ENCODE results near the gene GSTM4. TPM values are rescaled to one million over a fixed set of nuclear protein-coding genes. Genes with fewer than 3 reads are reported as not detected.
"Not testable (repeated sequence)": the region's sequence is repeated elsewhere in the genome, so short reads cannot be mapped to it uniquely, and the experiment has no call there.

The GSTM4 gene
- total and polyA plus RNA-seq, 2 donors (not counting 1 experiment from before 2014, with no cell fraction given): 28.6 to 56.5 TPM

DNA sequence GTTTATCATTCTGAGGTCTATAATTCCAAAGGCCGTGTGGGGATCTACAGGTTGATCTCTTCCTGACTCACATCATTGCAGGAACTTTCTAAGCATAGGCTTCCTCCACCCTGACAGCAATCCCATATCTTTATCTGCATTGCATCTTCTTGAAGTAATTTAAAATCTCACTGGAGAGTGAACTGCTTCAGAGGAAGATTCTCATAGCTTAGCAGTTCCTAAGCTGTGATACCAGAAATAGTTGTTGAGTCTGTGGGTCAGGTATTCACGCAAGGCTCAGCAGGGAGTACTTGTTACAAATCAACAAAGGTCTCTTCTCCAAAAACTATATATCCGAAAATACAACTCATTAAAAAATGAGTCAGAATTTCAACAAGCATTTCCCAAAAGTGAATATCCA is 39.2 kb downstream of the GSTM4 start:
- H3K9me3 ChIP-seq (ENCODE audit: control extremely low read depth in 1 of 3, control insufficient read depth in 2 of 3, insufficient read depth in 1 of 3, low read length in 2 of 3); H3K36me3 ChIP-seq (replicated peaks in 1 of 2; ENCODE audit: control extremely low read depth in 1 of 2, control insufficient read depth in 1 of 2, extremely low read depth in 1 of 2, insufficient read depth in 2 of 2, low read length in 1 of 2); POLR2A ChIA-PET; H4K20me1 ChIP-seq (ENCODE audit: control insufficient read depth, insufficient read depth, low read length, poor library complexity, severe bottlenecking); H3K4me3 ChIP-seq (ENCODE audit: control extremely low read depth in 1 of 5, extremely low read depth in 1 of 5, insufficient read depth in 1 of 5, low read depth in 2 of 5, low read length in 4 of 5); H3K9me3 Mint-ChIP-seq (ENCODE audit: insufficient read depth); H2AFZ ChIP-seq (ENCODE audit: insufficient read depth, low read depth, low read length, poor library complexity, severe bottlenecking); H3K4me2 ChIP-seq (replicated peaks; ENCODE audit: low read depth, low read length, poor library complexity, severe bottlenecking); intact Hi-C loops (cut with micrococcal nuclease); H3K9ac ChIP-seq (ENCODE audit: low read length); H3K27ac Mint-ChIP-seq; H3K27ac ChIP-seq (ENCODE audit: low read length in 2 of 2); H3K4me1 ChIP-seq (ENCODE audit: control insufficient read depth in 2 of 2, insufficient read depth in 2 of 2, low read length in 2 of 2); H3K4me3 Mint-ChIP-seq; ATAC-seq (ENCODE audit: low read depth); H3K79me2 ChIP-seq (ENCODE audit: control insufficient read depth, insufficient read depth, low read length); H3K4me1 Mint-ChIP-seq; H3K27me3 Mint-ChIP-seq; H3K27me3 ChIP-seq (replicated peaks in 1 of 4; ENCODE audit: control extremely low read depth in 1 of 4, control insufficient read depth in 3 of 4, insufficient read depth in 4 of 4, low read length in 3 of 4); DNase-seq: not testable (repeated sequence)
- WGBS (ENCODE audit: insufficient coverage): no CpG with 5 or more reads among the region's 3 CpGs
- CTCF ChIA-PET: interaction anchor here (1.1 kb wide), 1 partner anchor 55 kb away, joined by 4 read pairs; no protein-coding TSS in a partner anchor

DNA sequence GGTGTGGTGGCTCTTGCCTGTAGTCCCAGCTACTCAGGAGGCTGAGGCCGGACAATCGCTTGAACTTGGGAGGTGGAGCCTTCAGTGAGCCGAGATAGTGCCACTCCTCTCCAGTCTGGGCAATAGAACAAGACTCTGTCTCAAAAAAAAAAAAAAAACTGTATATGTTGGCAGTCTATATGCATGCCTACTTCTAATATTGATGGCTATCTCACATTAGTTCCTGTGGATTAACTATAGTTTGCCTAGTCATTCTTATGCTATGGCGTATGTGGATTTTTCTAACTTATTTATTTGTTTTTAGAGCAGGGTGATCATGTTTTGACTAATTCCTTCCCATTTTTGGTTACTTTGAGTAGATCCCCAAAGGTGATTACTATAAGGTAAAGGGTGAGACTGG is 41.2 kb downstream of the GSTM4 start:
- H3K4me3 ChIP-seq (ENCODE audit: control extremely low read depth in 1 of 5, extremely low read depth in 1 of 5, insufficient read depth in 1 of 5, low read depth in 2 of 5, low read length in 4 of 5): no peak overlapping the region
- intact Hi-C loops (cut with micrococcal nuclease): no loop called here
- no peaks in the 10 kb centered on the region for H3K27me3 Mint-ChIP-seq
- H3K27me3 ChIP-seq (replicated peaks in 1 of 4; ENCODE audit: control extremely low read depth in 1 of 4, control insufficient read depth in 3 of 4, insufficient read depth in 4 of 4, low read length in 3 of 4): no peaks in the 10 kb centered on the region
- TF ChIP-seq EZH2 (IDR thresholded peaks at IDR 0.05; ENCODE audit: borderline replicate concordance, insufficient read depth, low read depth, low read length, poor library complexity, severe bottlenecking): no peak
- TF ChIP-seq, protein P1, sequence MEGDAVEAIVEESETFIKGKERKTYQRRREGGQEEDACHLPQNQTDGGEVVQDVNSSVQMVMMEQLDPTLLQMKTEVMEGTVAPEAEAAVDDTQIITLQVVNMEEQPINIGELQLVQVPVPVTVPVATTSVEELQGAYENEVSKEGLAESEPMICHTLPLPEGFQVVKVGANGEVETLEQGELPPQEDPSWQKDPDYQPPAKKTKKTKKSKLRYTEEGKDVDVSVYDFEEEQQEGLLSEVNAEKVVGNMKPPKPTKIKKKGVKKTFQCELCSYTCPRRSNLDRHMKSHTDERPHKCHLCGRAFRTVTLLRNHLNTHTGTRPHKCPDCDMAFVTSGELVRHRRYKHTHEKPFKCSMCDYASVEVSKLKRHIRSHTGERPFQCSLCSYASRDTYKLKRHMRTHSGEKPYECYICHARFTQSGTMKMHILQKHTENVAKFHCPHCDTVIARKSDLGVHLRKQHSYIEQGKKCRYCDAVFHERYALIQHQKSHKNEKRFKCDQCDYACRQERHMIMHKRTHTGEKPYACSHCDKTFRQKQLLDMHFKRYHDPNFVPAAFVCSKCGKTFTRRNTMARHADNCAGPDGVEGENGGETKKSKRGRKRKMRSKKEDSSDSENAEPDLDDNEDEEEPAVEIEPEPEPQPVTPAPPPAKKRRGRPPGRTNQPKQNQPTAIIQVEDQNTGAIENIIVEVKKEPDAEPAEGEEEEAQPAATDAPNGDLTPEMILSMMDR (IDR thresholded peaks at IDR 0.05): no peak
- ChIA-PET POLR2A (no interaction called here), CTCF (no interaction called here)
- H3K4me1 ChIP-seq (ENCODE audit: control insufficient read depth in 2 of 2, insufficient read depth in 2 of 2, low read length in 2 of 2): no peaks in the 10 kb centered on the region
- H3K4me3 Mint-ChIP-seq: no peak overlapping the region
- no peaks in the 10 kb centered on the region for H3K4me1 Mint-ChIP-seq
- H3K9ac ChIP-seq (ENCODE audit: low read length): no peak overlapping the region
- H4K20me1 ChIP-seq (ENCODE audit: control insufficient read depth, insufficient read depth, low read length, poor library complexity, severe bottlenecking): no peaks in the 10 kb centered on the region
- no peak overlapping the region for H3K27ac ChIP-seq (ENCODE audit: low read length in 2 of 2)
- H3K36me3 ChIP-seq (replicated peaks in 1 of 2; ENCODE audit: control extremely low read depth in 1 of 2, control insufficient read depth in 1 of 2, extremely low read depth in 1 of 2, insufficient read depth in 2 of 2, low read length in 1 of 2): no peaks in the 10 kb centered on the region
- H3K79me2 ChIP-seq (ENCODE audit: control insufficient read depth, insufficient read depth, low read length): no peaks in the 10 kb centered on the region
- H2AFZ ChIP-seq (ENCODE audit: insufficient read depth, low read depth, low read length, poor library complexity, severe bottlenecking): no peak overlapping the region
- no peak for ATAC-seq (ENCODE audit: low read depth)
- no CpG with 5 or more reads among the region's 4 CpGs for WGBS (ENCODE audit: insufficient coverage)
- no peak overlapping the region for H3K27ac Mint-ChIP-seq
- H3K9me3 Mint-ChIP-seq (ENCODE audit: insufficient read depth): no peaks in the 10 kb centered on the region
- no peaks in the 10 kb centered on the region for H3K9me3 ChIP-seq (ENCODE audit: control extremely low read depth in 1 of 3, control insufficient read depth in 2 of 3, insufficient read depth in 1 of 3, low read length in 2 of 3)
- no peak overlapping the region for H3K4me2 ChIP-seq (replicated peaks; ENCODE audit: low read depth, low read length, poor library complexity, severe bottlenecking)
- no peak for DNase-seq

DNA sequence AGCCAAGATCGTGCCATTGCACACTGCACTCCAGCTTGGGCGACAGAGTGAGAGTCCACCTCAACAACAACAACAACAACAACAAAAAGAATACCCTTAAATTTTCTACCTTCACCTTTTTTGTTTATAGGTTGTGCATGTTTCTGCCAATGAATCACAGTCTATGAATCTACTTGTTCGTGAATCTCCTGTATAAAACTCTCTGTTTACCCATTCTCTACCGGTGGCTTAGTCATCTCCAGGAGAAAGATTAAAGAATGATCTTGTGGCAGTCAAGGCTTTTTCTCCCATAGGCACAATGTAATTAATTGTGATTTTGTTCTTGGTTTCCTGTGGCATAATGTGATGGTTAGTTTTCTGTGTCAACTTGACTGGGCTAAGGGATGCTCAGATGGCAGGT is 42.0 kb downstream of the GSTM4 start:
- H2AFZ ChIP-seq (ENCODE audit: insufficient read depth, low read depth, low read length, poor library complexity, severe bottlenecking); H3K4me1 ChIP-seq (ENCODE audit: control insufficient read depth in 2 of 2, insufficient read depth in 2 of 2, low read length in 2 of 2); H3K9me3 Mint-ChIP-seq (ENCODE audit: insufficient read depth); H3K4me3 Mint-ChIP-seq; H3K4me2 ChIP-seq (replicated peaks; ENCODE audit: low read depth, low read length, poor library complexity, severe bottlenecking); H3K27me3 Mint-ChIP-seq; DNase-seq; POLR2A ChIA-PET; H3K4me3 ChIP-seq (ENCODE audit: control extremely low read depth in 1 of 5, extremely low read depth in 1 of 5, insufficient read depth in 1 of 5, low read depth in 2 of 5, low read length in 4 of 5); H3K4me1 Mint-ChIP-seq; H3K9ac ChIP-seq (ENCODE audit: low read length); intact Hi-C loops (cut with micrococcal nuclease); ATAC-seq (ENCODE audit: low read depth); H3K27ac ChIP-seq (ENCODE audit: low read length in 2 of 2); H3K27ac Mint-ChIP-seq; CTCF ChIA-PET; H4K20me1 ChIP-seq (ENCODE audit: control insufficient read depth, insufficient read depth, low read length, poor library complexity, severe bottlenecking); H3K36me3 ChIP-seq (replicated peaks in 1 of 2; ENCODE audit: control extremely low read depth in 1 of 2, control insufficient read depth in 1 of 2, extremely low read depth in 1 of 2, insufficient read depth in 2 of 2, low read length in 1 of 2); H3K9me3 ChIP-seq (ENCODE audit: control extremely low read depth in 1 of 3, control insufficient read depth in 2 of 3, insufficient read depth in 1 of 3, low read length in 2 of 3); H3K27me3 ChIP-seq (replicated peaks in 1 of 4; ENCODE audit: control extremely low read depth in 1 of 4, control insufficient read depth in 3 of 4, insufficient read depth in 4 of 4, low read length in 3 of 4); H3K79me2 ChIP-seq (ENCODE audit: control insufficient read depth, insufficient read depth, low read length): not testable (repeated sequence)
- WGBS (ENCODE audit: insufficient coverage): no CpG with 5 or more reads among the region's 4 CpGs

Data from B cell (primary cell).